Kidney (tissue), 14 donors: ENCODE measurements around the gene NOC4L. TPM values are rescaled to one million over a fixed set of nuclear protein-coding genes. Genes with fewer than 3 reads are reported as not detected.

Source experiments
- DNase-seq, 5 donors: peaks; one replicate each; pipeline ENCODE4 v3.0.0-alpha.2; 2013 to 2020
- FAIRE-seq: peaks from 2 replicates; lab custom pipeline; 2012; peaks lifted over from hg19 to GRCh38; lab: Jason Lieb, UNC
- H3K27ac ChIP-seq, 2 donors: one replicate each; pipeline ENCODE4 v1.7.0; 2013; ENCODE audit warnings: low read depth in 2 of 2, low read length in 2 of 2, inconsistent platforms in 1 of 2
- H3K27me3 ChIP-seq: one replicate; pipeline ENCODE4 v1.7.1; 2013; ENCODE audit warnings: low read length, inconsistent platforms; ENCODE audit not compliant: control insufficient read depth, insufficient read depth
- H3K36me3 ChIP-seq, 3 donors: one replicate each; pipeline versions ENCODE4 v1.7.0 to v1.7.1; 2013; ENCODE audit warnings: low read length in 3 of 3, control low read depth in 1 of 3, inconsistent platforms in 1 of 3; ENCODE audit not compliant: insufficient read depth in 3 of 3, control insufficient read depth in 2 of 3
- H3K4me1 ChIP-seq, 3 donors: one replicate each; pipeline versions ENCODE4 v1.7.0 to v1.7.1; 2013; ENCODE audit warnings: low read length in 3 of 3, inconsistent platforms in 1 of 3, low read depth in 1 of 3; ENCODE audit not compliant: control insufficient read depth in 2 of 3, insufficient read depth in 2 of 3
- H3K4me3 ChIP-seq, 3 donors: one replicate each; pipeline versions ENCODE4 v1.7.0 to v1.8.1; 2013; ENCODE audit warnings: low read length in 3 of 3, control low read depth in 1 of 3, inconsistent platforms in 1 of 3
- H3K9ac ChIP-seq, 3 donors: one replicate each; pipeline versions ENCODE4 v1.7.0 to v1.7.1; 2013; ENCODE audit warnings: low read length in 3 of 3, control low read depth in 1 of 3, inconsistent platforms in 1 of 3
- H3K9me3 ChIP-seq, 3 donors: one replicate each; pipeline versions ENCODE4 v1.7.0 to v1.7.1; 2013; ENCODE audit warnings: low read length in 3 of 3, control low read depth in 1 of 3, inconsistent platforms in 1 of 3; ENCODE audit not compliant: control insufficient read depth in 2 of 3, insufficient read depth in 1 of 3
- CTCF ChIP-seq: IDR thresholded peaks from 3 replicates; pipeline ENCODE4 v1.5.1; 2012; ENCODE audit warnings: mild to moderate bottlenecking, moderate library complexity, borderline replicate concordance; ENCODE audit not compliant: insufficient read depth; ENCODE audit errors: extremely low read depth
- intact Hi-C: fragments of 100-400 bp; cut with DNase I; formaldehyde crosslinking; loops from one replicate; pipeline ENCODE4 v1.11.1; 2022
- polyA plus RNA-seq: library from polyadenylated mRNA; stranded (reverse); fragments of 350-450 nt; fragmentation: Illumina TruSeq; extraction: RNeasy Lipid Tissue Mini Kit (QIAGEN cat#74804); gene quantifications from one replicate; pipeline ENCODE4 v1.2.3, GENCODE V29; 2014; ENCODE audit warnings: low read depth, low replicate concordance; ENCODE audit not compliant: insufficient read depth
- total RNA-seq: library from RNA; stranded (reverse); fragmentation: NEBNext Ultra II Directional; extraction: Animal tissue kit (Norgen Biotek cat#: 25700); gene quantifications from one replicate; pipeline ENCODE4 v1.2.1, GENCODE V29; 2021
- donor health status: control.
- donor health status: control.
- donor health status: control.
- donor health status: control.
- donor health status: control.
- donor health status: DM: yes; HTN: yes; CAD: no.
- donor health status: Normal renal cell carcinoma (clear cell type).

Gene NOC4L
- total and polyA plus RNA-seq, 2 donors from 2014 or later, result 20.0 to 22.3 TPM

GRCh38 chr12:132105467-132105866 lies 38.8 kb upstream of the NOC4L start:
- TF ChIP-seq CTCF, result no peak
- H3K27ac ChIP-seq, result no peak overlapping the region
- no peaks in the 10 kb centered on the region for H3K4me1 ChIP-seq
- H3K9ac ChIP-seq, result no peak overlapping the region
- peaks cover 2 to 10% (median 2%) of the 10 kb centered on the region in 3 donors for H3K36me3 ChIP-seq
- no peak overlapping the region for H3K4me3 ChIP-seq
- H3K27me3 ChIP-seq, result no peaks in the 10 kb centered on the region
- intact Hi-C loops, result no loop called here
- no peaks in the 10 kb centered on the region for H3K9me3 ChIP-seq
- FAIRE-seq (no peak), DNase-seq (no peak)

- no peak for TF ChIP-seq CTCF
- intact Hi-C loops, result no loop called here
- H3K27me3 ChIP-seq, result no peaks in the 10 kb centered on the region
- no peaks in the 10 kb centered on the region for H3K9me3 ChIP-seq
- no peaks in the 10 kb centered on the region for H3K4me1 ChIP-seq
- H3K27ac ChIP-seq, result no peak overlapping the region
- FAIRE-seq (no peak), DNase-seq (no peak)
- H3K36me3 ChIP-seq, result peaks cover 2 to 10% (median 2%) of the 10 kb centered on the region in 3 donors
- no peak overlapping the region for H3K9ac ChIP-seq
- H3K4me3 ChIP-seq, result no peak overlapping the region
These were observed 37.3 kb upstream of the NOC4L start for GRCh38 chr12:132106921-132107320.

- Histone ChIP-seq H3K27ac (no peak overlapping the region), H3K4me1 (no peaks in the 10 kb centered on the region), H3K27me3 (no peaks in the 10 kb centered on the region), H3K9ac (no peak overlapping the region), H3K9me3 (no peaks in the 10 kb centered on the region), H3K4me3 (no peak overlapping the region), H3K36me3 (peaks cover 2 to 10% (median 2%) of the 10 kb centered on the region in 3 donors)
- intact Hi-C loops, result no loop called here
- FAIRE-seq (no peak), DNase-seq (peak in 3 of 5 donors; percentile 38 to 50 (median 46))
- no peak for TF ChIP-seq CTCF
These were observed 35.9 kb upstream of the NOC4L start for GRCh38 chr12:132108211-132108832.
